IgD-negative memory B cell (primary cell): ENCODE data around the gene FOXO6. TPM values are rescaled to one million over a fixed set of nuclear protein-coding genes. Genes with fewer than 3 reads are reported as not detected.

Experiments
- H3K27ac Mint-ChIP-seq, 3 donors: one replicate each; pipeline ENCODE4 v1.8.0; 2020 to 2022; ENCODE audit warnings: mild to moderate bottlenecking in 3 of 3, mixed read lengths in 3 of 3, moderate library complexity in 1 of 3
- H3K27me3 Mint-ChIP-seq: one replicate; pipeline ENCODE4 v1.8.0; 2021; ENCODE audit warnings: mixed read lengths
- H3K36me3 Mint-ChIP-seq: one replicate; pipeline ENCODE4 v1.8.0; 2020; ENCODE audit warnings: mild to moderate bottlenecking, mixed read lengths
- H3K4me1 Mint-ChIP-seq, 3 donors: one replicate each; pipeline ENCODE4 v1.8.0; 2020 to 2022; ENCODE audit warnings: mixed read lengths in 3 of 3, mild to moderate bottlenecking in 1 of 3
- H3K4me3 Mint-ChIP-seq, 4 donors: one replicate each; pipeline ENCODE4 v1.8.0; 2020 to 2022; ENCODE audit warnings: mild to moderate bottlenecking in 4 of 4, mixed read lengths in 4 of 4, moderate library complexity in 3 of 4
- H3K9me3 Mint-ChIP-seq, 3 donors: one replicate each; pipeline ENCODE4 v1.8.0; 2020 to 2021; ENCODE audit warnings: mixed read lengths in 3 of 3, mild to moderate bottlenecking in 1 of 3
- polyA plus RNA-seq: library from polyadenylated mRNA; unstranded; fragments of 300-500 nt; fragmentation: Illumina TruSeq; gene quantifications from one replicate; pipeline ENCODE4 v1.2.3, GENCODE V29; 2021

The FOXO6 gene
- polyA plus RNA-seq, 1 donor from 2014 or later, result not detected

DNA sequence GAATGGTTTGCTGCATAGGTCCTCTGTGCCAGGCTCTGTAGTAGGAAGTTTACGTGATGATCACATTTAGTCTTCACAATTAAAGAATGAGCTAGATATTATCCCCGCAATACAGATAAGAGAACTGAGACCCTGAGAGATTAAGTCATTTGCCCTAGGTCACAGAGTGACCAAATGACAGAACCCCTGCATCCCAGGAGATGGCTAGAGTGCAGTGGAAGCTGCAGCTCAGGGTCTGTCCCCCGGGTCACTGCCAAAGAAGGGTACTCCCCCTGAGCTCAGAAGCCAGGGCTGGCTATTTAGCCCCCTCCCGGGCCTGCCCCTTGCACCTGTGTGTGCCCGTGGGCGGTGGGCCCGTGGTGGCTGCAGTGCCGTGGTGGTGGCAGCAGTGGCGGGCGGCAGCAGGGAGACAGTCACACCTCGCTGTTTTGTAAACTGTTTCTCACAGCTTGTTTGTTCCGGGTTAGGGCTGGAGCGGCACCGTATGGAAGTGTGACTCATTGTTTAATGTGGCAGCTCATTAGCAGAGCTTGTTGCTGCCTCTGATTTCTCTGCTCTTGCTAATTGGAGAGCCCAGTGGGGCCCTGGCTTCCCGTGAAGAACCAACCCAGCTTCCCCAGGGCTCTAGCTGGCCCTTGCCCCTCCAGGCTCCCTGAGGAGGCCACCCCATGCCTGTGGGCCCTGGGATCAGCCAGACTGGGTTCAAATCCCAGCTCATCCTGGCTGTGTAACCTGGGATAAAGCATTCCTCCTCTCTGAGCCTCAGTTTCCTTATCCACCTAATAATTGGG, 19.3 kb upstream of the FOXO6 start:
- Mint-ChIP-seq H3K36me3 (peaks cover 3% of the 10 kb centered on the region), H3K9me3 (peaks cover 2 to 10% (median 7%) of the 10 kb centered on the region in 3 donors), H3K27me3 (peaks cover 13% of the 10 kb centered on the region), H3K27ac (no peak overlapping the region), H3K4me3 (no peak overlapping the region), H3K4me1 (no peaks in the 10 kb centered on the region)

GRCh38 chr1:41342774-41343355, 18.4 kb upstream of the FOXO6 start:
- no peaks in the 10 kb centered on the region for H3K4me1 Mint-ChIP-seq
- H3K27ac Mint-ChIP-seq, result no peak overlapping the region
- peaks cover 2 to 10% (median 7%) of the 10 kb centered on the region in 3 donors for H3K9me3 Mint-ChIP-seq
- no peak overlapping the region for H3K4me3 Mint-ChIP-seq
- peaks cover 3% of the 10 kb centered on the region for H3K36me3 Mint-ChIP-seq
- peaks cover 13% of the 10 kb centered on the region for H3K27me3 Mint-ChIP-seq

DNA sequence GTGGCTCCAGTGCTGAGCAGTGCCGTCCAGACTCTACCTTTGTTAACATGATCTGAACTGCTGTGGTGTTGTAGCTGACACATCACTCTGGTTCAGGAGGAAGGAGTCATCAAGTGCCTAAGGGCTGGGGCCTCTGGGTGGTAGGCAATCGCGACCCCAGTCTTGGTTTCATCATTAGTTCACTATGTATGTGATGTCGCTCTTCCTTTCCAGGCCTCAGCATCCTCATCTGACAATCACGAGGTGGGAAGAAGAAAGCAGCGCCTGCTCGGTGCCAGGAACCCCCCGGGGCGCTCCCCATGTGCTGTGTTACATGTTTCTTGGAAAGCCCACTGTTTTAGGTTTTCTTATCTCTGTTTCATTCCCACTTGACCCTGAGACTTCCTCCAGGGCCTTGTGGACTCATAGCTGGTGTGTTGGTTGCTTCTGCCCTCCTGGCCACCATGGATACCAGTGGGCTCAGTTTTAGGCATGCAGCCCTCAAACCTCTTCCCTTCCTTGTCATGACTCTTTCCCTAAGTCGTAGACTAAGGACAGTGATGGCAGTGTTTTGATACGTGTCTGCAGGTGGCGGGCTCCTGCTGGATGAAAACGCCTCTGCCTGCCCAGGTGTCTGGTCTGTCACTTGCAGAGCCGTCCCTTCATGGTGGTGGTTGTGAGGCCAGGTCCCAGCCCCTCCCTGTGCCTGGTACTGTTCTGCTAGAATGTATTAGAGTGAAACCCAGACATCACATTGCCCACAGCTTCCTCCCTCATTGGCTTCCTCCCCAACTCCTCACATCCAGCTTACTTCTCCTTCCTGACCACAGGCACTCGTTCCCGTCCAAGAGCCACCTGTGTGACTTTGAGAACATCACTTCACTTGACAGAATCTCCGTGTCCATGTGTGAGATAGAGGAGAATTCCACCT, 17.2 kb upstream of the FOXO6 start:
- Mint-ChIP-seq H3K9me3 (peaks cover 0 to 3% (median 2%) of the 10 kb centered on the region in 3 donors), H3K4me3 (no peak overlapping the region), H3K27me3 (peaks cover 13% of the 10 kb centered on the region), H3K4me1 (no peaks in the 10 kb centered on the region), H3K36me3 (peaks cover 3% of the 10 kb centered on the region), H3K27ac (no peak overlapping the region)

GRCh38 chr1:41344708-41345159, 16.5 kb upstream of the FOXO6 start:
- no peak overlapping the region for H3K27ac Mint-ChIP-seq
- peaks cover 14% of the 10 kb centered on the region for H3K27me3 Mint-ChIP-seq
- no peaks in the 10 kb centered on the region for H3K4me1 Mint-ChIP-seq
- peaks cover 3% of the 10 kb centered on the region for H3K36me3 Mint-ChIP-seq
- H3K9me3 Mint-ChIP-seq, result peaks cover 0 to 3% (median 2%) of the 10 kb centered on the region in 3 donors
- no peak overlapping the region for H3K4me3 Mint-ChIP-seq

DNA sequence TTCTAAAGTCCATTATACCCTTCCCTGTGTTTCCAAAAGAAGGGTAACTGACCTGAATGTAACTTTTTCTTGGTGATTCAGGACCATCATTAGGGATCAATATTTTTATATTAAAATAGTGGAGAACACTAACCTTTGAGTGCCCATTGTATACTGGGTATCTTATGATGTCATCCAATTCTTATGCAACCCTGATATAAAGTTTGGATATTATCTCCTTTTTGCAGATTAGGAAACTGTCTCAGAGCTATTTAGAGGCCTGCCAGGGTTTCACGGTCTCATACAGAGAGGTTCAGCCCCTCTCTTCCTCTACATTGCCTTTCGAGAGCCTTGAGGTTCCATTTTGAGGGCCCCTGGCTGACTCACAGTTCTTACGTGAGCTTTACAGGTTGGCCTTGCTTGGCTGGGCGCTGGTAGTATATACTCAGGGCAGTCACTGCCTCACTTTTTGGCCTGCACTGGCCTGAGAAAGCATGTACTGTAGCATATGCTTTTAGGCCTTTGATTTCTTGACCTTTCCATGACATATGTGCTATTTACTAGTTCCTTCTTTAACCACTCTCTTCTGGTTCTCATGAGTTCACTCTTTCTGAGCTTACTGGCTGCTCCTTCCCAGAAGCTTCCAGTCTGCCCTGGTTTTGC, 15.7 kb upstream of the FOXO6 start:
- peaks cover 0 to 2% (median 0%) of the 10 kb centered on the region in 3 donors for H3K9me3 Mint-ChIP-seq
- H3K4me3 Mint-ChIP-seq, result no peak overlapping the region
- H3K4me1 Mint-ChIP-seq, result no peaks in the 10 kb centered on the region
- peaks cover 17% of the 10 kb centered on the region for H3K27me3 Mint-ChIP-seq
- no peak overlapping the region for H3K27ac Mint-ChIP-seq
- H3K36me3 Mint-ChIP-seq, result peaks cover 5% of the 10 kb centered on the region

DNA sequence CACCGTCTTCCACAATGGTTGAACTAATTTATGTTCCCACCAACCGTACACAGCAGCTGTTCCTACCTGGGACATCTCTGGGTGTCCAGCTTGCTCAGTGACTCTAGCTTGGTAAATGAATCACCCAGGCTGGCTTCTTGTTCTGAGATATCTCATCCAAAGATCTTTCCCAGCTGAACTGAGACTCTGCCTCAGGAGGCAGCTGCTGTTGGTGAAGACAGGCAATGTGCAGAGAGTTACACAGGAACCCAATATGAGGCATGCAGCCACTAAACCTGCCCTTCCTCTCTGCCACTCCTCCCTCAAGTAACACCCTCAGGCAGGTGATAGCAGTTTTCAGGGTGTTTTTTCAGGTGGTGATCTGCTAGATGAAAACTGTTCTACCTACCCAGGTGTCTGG, 14.0 kb upstream of the FOXO6 start:
- Mint-ChIP-seq H3K27ac (no peak overlapping the region), H3K9me3 (peaks cover 0 to 2% (median 0%) of the 10 kb centered on the region in 3 donors), H3K36me3 (peaks cover 2% of the 10 kb centered on the region), H3K27me3 (peaks cover 20% of the 10 kb centered on the region), H3K4me3 (no peak overlapping the region), H3K4me1 (no peaks in the 10 kb centered on the region)

GRCh38 chr1:41348394-41348793, 12.8 kb upstream of the FOXO6 start:
- Mint-ChIP-seq H3K27me3 (peaks cover 20% of the 10 kb centered on the region), H3K9me3 (peaks cover 0 to 2% (median 0%) of the 10 kb centered on the region in 3 donors), H3K36me3 (peaks cover 2% of the 10 kb centered on the region), H3K4me3 (peak overlapping the region in 1 of 4 donors; percentile 45), H3K4me1 (no peaks in the 10 kb centered on the region), H3K27ac (no peak overlapping the region)

DNA sequence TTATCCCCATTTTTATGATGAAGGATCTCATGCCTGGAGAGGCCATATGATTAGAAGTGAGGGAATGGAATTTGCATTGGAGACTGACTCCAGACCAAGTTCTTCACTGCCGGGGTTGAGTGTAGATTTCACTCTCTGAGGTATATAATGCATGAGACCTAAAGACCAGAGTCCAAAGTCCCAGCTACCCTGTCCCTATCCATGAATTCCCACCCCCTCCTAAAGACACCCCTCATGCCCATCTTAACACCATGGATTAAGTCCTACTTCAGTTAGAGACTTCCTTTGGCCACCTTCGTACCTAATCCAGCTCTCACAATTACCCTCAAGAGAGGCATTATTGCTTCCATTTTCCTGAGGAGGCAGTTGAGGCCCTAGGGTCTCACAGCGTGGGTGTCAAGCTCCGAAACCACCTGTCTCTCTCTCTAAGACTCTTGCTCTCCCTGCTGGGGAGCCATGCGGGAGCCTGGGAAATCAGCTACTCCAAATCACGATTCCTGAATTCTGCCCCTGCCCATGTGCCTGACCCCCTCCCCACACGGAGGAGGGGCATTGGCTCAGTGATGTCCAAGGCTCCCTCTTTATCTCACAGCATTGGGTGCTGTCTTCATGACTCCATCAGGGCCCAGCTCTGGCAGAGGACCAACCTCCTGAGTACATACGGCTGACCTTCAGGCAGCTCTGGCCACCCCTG, 11.7 kb upstream of the FOXO6 start:
- peaks cover 19% of the 10 kb centered on the region for H3K27me3 Mint-ChIP-seq
- H3K4me3 Mint-ChIP-seq, result no peak overlapping the region
- H3K27ac Mint-ChIP-seq, result no peak overlapping the region
- peaks cover 2% of the 10 kb centered on the region for H3K36me3 Mint-ChIP-seq
- H3K4me1 Mint-ChIP-seq, result no peaks in the 10 kb centered on the region
- H3K9me3 Mint-ChIP-seq, result peaks cover 0 to 2% (median 0%) of the 10 kb centered on the region in 3 donors

GRCh38 chr1:41350055-41350378, 11.2 kb upstream of the FOXO6 start:
- H3K4me1 Mint-ChIP-seq, result no peaks in the 10 kb centered on the region
- peaks cover 2% of the 10 kb centered on the region for H3K36me3 Mint-ChIP-seq
- H3K9me3 Mint-ChIP-seq, result peaks cover 0 to 2% (median 0%) of the 10 kb centered on the region in 3 donors
- peaks cover 15% of the 10 kb centered on the region for H3K27me3 Mint-ChIP-seq
- no peak overlapping the region for H3K4me3 Mint-ChIP-seq
- no peak overlapping the region for H3K27ac Mint-ChIP-seq

DNA sequence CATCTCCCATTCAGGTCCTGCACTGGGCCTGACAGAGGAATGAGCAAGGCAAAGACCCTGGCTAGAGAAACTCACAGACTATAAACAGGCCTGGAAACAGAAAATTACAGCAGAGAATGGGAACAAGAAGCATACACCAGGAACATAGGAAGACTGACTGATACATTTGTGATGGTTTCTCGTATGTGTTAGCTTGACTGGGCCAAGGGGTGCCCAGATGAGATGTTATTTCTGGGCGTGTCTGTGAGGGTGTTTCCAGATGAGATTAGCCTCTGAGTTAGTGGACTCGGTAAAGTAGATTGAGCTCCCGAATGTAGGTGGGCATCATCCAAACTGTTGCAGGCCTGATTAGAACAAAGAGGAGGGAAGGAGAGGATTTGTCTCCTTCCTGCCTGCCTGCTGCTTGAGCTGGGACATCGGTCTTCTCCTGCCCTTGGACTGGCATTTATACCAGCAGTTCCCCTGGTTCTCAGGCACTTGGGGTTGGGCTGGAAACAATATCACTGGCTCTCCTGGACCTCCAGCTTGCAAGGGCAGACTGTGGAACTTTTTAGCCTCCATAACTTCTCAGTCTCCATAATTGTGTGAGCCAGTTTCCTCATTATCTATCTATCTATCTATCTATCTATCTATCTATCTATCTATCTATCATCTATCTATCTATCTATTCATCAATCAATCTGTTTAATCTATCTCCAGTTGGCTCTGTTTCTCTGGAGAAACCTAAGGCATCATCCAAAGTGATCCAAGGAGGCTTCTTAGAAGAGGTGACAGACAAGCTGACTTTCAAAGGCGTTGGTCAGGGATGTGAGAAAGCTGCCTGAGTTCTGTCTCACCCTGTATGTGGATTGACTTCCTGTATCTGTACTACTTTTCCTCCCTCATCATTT, 9.7 kb upstream of the FOXO6 start:
- H3K27me3 Mint-ChIP-seq, result peaks cover 15% of the 10 kb centered on the region
- no peak overlapping the region for H3K27ac Mint-ChIP-seq
- peaks cover 2% of the 10 kb centered on the region for H3K36me3 Mint-ChIP-seq
- H3K4me1 Mint-ChIP-seq, result no peaks in the 10 kb centered on the region
- H3K4me3 Mint-ChIP-seq, result no peak overlapping the region
- peaks cover 0 to 2% (median 0%) of the 10 kb centered on the region in 3 donors for H3K9me3 Mint-ChIP-seq

GRCh38 chr1:41353744-41354143, 7.5 kb upstream of the FOXO6 start:
- no peak overlapping the region for H3K4me3 Mint-ChIP-seq
- no peaks in the 10 kb centered on the region for H3K4me1 Mint-ChIP-seq
- H3K9me3 Mint-ChIP-seq, result no peaks in the 10 kb centered on the region
- H3K27ac Mint-ChIP-seq, result no peak overlapping the region
- H3K36me3 Mint-ChIP-seq, result peaks cover 2% of the 10 kb centered on the region
- H3K27me3 Mint-ChIP-seq, result peaks cover 24% of the 10 kb centered on the region

DNA sequence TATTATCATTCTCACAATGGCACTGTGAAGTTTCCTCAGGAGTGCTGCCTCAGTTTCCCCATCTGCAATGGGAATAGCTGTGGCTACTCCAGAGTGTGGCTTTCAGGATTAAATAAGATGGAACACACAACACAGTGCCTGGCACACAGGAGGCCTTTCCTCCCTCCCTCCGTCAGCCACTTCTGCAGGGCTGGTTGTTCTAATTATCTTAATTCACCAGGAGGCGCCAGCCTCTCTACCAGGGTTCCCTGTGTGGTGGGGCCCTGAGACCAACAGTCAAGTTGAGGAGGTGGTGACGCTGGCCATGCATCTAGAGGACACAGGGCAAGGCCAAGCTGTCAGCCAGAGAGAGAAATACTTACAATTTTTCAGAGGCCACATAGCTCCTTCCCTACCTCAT, 6.3 kb upstream of the FOXO6 start:
- Mint-ChIP-seq H3K4me3 (no peak overlapping the region), H3K9me3 (no peaks in the 10 kb centered on the region), H3K27ac (no peak overlapping the region)

GRCh38 chr1:41355356-41355755, 5.9 kb upstream of the FOXO6 start:
- Mint-ChIP-seq H3K27me3 (peaks cover 19% of the 10 kb centered on the region), H3K36me3 (peaks cover 2% of the 10 kb centered on the region), H3K27ac (no peak overlapping the region), H3K9me3 (no peaks in the 10 kb centered on the region), H3K4me1 (no peaks in the 10 kb centered on the region), H3K4me3 (no peak overlapping the region)

More for the DNA sequence above, 6.3 kb upstream of the FOXO6 start:
- H3K27me3 Mint-ChIP-seq, result peaks cover 21% of the 10 kb centered on the region
- no peaks in the 10 kb centered on the region for H3K4me1 Mint-ChIP-seq
- H3K36me3 Mint-ChIP-seq, result peaks cover 2% of the 10 kb centered on the region
